Fibroblast of skin of back (primary cell): ENCODE measurements around the gene LSAMP.
"Not testable (repeated sequence)": the region's sequence is repeated elsewhere in the genome, so short reads cannot be mapped to it uniquely, and the experiment has no call there.

Experiments
- DNase-seq: peaks from one replicate; pipeline ENCODE4 v3.0.0-alpha.2; 2013

Gene LSAMP

GRCh38 chr3:116233711-116234357 is 211.5 kb downstream of the LSAMP start:
- no peak for DNase-seq

GRCh38 chr3:116230431-116231020 is 214.8 kb downstream of the LSAMP start:
- no peak for DNase-seq

GRCh38 chr3:116226266-116226665 is 219.0 kb downstream of the LSAMP start:
- DNase-seq: no peak

- no peak for DNase-seq
Measured at GRCh38 chr3:116216761-116217160, 228.5 kb downstream of the LSAMP start.

GRCh38 chr3:116211901-116212300 is 233.4 kb downstream of the LSAMP start:
- no peak for DNase-seq

GRCh38 chr3:116208830-116209229 is 236.5 kb downstream of the LSAMP start:
- not testable (repeated sequence) for DNase-seq

GRCh38 chr3:116200956-116201690 is 244.2 kb downstream of the LSAMP start:
- no peak for DNase-seq

GRCh38 chr3:116199063-116199462 is 246.2 kb downstream of the LSAMP start:
- DNase-seq: no peak

GRCh38 chr3:116198087-116198486 is 247.2 kb downstream of the LSAMP start:
- DNase-seq: peak; percentile 7

- no peak for DNase-seq
Measured at GRCh38 chr3:116192464-116192863, 252.8 kb downstream of the LSAMP start.

- no peak for DNase-seq
Measured at GRCh38 chr3:116191409-116191808, 253.9 kb downstream of the LSAMP start.

- no peak for DNase-seq
Measured at GRCh38 chr3:116190095-116190494, 255.2 kb downstream of the LSAMP start.

GRCh38 chr3:116188231-116188785 is 257.0 kb downstream of the LSAMP start:
- DNase-seq: peak; percentile 30

GRCh38 chr3:116186049-116186448 is 259.2 kb downstream of the LSAMP start:
- DNase-seq: no peak

- no peak for DNase-seq
Measured at GRCh38 chr3:116181159-116181558, 264.1 kb downstream of the LSAMP start.

- peak; percentile 72 for DNase-seq
Measured at GRCh38 chr3:116179091-116179490, 266.2 kb downstream of the LSAMP start.

GRCh38 chr3:116176974-116177555 is 268.2 kb downstream of the LSAMP start:
- DNase-seq: no peak

GRCh38 chr3:116166121-116166520 is 279.2 kb downstream of the LSAMP start:
- no peak for DNase-seq

- DNase-seq: no peak
Measured at GRCh38 chr3:116165641-116166040, 279.6 kb downstream of the LSAMP start.

- DNase-seq: no peak
Measured at GRCh38 chr3:116165135-116165534, 280.2 kb downstream of the LSAMP start.

- no peak for DNase-seq
Measured at GRCh38 chr3:116164039-116164438, 281.2 kb downstream of the LSAMP start.

- DNase-seq: no peak
Measured at GRCh38 chr3:116161575-116162525, 283.4 kb downstream of the LSAMP start.
